ENCODE measurements around the gene ATP7B. TPM values are rescaled to one million over a fixed set of nuclear protein-coding genes. Genes with fewer than 3 reads are reported as not detected.

Gene ATP7B
- total and polyA plus RNA-seq, 2 experiments from 2014 or later = 3.9 to 14.4 TPM

DNA sequence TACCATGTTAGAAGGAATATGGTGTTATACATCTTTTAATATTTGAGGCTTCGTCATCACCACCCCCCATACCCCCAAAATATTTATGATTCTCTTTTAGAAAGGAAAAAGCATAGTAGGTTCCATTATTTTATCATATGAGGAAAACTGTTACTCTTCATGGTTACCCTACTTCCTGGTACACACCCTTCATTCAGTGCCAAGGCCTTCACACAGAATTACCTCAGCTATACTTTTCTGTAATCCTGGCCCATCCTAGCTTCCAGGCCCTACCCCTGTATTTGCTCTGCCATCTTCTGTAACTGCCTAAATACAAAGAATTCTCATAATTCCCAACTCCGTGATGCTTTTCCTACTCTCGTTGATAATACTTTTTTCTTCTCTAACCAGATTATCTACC lies 8.9 kb upstream of the ATP7B start:
- Histone ChIP-seq H3K4me3 (no peak overlapping the region), H3K4me1 (ENCODE audit: low read depth) (no peaks in the 10 kb centered on the region), H3K9me3 (ENCODE audit: low read depth) (no peaks in the 10 kb centered on the region), H3K27ac (no peak overlapping the region), H3K36me3 (peaks cover 19% of the 10 kb centered on the region), H3K27me3 (no peaks in the 10 kb centered on the region)
- TF ChIP-seq, protein P1, sequence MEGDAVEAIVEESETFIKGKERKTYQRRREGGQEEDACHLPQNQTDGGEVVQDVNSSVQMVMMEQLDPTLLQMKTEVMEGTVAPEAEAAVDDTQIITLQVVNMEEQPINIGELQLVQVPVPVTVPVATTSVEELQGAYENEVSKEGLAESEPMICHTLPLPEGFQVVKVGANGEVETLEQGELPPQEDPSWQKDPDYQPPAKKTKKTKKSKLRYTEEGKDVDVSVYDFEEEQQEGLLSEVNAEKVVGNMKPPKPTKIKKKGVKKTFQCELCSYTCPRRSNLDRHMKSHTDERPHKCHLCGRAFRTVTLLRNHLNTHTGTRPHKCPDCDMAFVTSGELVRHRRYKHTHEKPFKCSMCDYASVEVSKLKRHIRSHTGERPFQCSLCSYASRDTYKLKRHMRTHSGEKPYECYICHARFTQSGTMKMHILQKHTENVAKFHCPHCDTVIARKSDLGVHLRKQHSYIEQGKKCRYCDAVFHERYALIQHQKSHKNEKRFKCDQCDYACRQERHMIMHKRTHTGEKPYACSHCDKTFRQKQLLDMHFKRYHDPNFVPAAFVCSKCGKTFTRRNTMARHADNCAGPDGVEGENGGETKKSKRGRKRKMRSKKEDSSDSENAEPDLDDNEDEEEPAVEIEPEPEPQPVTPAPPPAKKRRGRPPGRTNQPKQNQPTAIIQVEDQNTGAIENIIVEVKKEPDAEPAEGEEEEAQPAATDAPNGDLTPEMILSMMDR (IDR thresholded peaks at IDR 0.05; ENCODE audit: low read depth, low read length) = no peak
- no peak for DNase-seq (ENCODE audit: low read depth in 1 of 2, low spot score in 1 of 2)

DNA sequence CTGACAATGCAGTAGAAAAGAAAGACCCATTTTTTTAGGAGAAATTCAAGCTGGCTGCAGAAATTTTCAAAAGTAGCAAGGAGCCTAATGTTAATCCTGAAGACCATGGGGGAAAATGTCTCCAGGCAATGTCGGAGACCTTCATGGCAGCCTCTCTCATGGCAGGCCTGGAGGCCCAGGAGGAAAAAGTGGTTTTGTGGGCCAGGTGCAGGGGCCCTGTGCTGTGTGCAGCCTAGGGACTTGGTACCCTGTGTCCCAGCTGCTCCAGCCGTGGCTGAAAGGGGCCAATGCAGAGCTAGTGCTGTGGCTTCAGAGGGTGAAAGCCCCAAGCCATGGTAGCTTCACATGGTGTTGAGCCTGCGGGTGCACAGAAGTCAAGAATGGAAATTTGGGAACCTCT lies 5.0 kb upstream of the ATP7B start:
- Histone ChIP-seq H3K36me3 (peaks cover 4% of the 10 kb centered on the region), H3K27ac (no peak overlapping the region), H3K4me3 (no peak overlapping the region), H3K4me1 (ENCODE audit: low read depth) (peaks cover 3% of the 10 kb centered on the region), H3K9me3 (ENCODE audit: low read depth) (no peaks in the 10 kb centered on the region), H3K27me3 (no peaks in the 10 kb centered on the region)
- TF ChIP-seq, protein P1 (IDR thresholded peaks at IDR 0.05; ENCODE audit: low read depth, low read length) = no peak
- DNase-seq (ENCODE audit: low read depth in 1 of 2, low spot score in 1 of 2) = no peak

DNA sequence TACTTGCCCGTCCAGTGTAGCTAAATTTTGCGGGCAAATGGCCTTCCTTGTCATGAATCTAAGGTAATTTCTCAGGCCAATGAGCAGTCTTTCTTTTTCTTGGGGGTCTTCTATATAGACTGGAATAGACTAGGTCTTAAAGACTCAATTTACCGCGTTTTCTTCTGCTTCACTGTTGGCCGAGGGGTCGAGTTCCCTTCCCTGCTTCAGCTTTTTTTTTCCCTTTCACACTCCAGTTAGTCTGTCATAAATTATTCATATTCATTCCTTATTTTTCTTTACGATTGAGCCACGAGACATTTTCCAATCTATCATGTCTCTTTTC lies 1.2 kb upstream of the ATP7B start:
- Histone ChIP-seq H3K27me3 (peaks cover 14% of the 10 kb centered on the region), H3K36me3 (no peaks in the 10 kb centered on the region), H3K4me3 (peak overlapping the region; percentile 83), H3K9me3 (ENCODE audit: low read depth) (no peaks in the 10 kb centered on the region), H3K4me1 (ENCODE audit: low read depth) (peaks cover 3% of the 10 kb centered on the region), H3K27ac (peak overlapping the region; percentile 92)
- TF ChIP-seq, protein P1 (IDR thresholded peaks at IDR 0.05; ENCODE audit: low read depth, low read length) = no peak
- no peak for DNase-seq (ENCODE audit: low read depth in 1 of 2, low spot score in 1 of 2)

DNA sequence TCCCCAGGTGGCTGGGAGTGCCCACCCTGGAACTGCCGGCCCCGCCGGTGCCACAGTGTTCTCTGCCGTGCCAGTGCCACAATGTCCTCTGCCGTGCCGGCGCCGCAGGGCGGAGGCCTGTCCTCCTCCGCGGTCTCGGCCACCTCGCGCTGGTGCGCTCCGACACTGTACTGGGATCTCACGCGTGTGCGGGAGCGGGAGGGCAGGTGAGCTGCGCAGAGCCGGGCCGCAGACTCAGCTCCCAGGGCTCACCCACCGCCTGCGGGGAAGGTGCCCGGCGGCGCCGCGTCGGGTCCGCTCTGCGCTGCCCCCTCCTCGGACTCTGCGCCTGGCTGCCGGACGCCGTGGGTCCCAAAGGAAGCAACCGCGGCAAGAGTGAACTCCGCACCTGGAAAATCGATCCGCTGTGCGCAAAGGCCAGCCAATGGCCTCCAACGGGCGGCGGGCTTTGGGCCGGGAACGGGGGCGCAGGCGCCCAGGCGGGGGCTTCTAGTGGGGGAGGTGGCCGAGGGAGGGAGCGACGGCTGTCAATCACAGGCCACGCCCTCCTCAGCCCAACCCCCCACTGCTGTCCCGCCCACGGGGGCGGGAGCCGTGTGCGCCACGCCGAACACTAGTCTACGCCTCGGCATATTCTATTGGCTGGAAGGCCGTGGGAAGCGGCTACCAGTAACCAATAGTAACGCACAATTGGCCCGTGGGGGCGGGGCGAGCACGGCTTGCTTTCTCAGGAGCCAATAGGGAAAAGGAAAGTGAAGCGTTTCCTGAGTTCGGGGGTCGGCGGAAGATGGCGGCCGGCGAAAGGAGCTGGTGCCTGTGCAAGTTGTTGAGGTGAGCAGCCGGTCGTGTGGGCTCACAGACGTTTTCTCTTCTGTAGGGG lies 622 bp upstream of the ATP7B start, which contains the start of gene ALG11:
Gene ALG11 (plus strand): TSS at position 767 of the 880 bp plus-strand sequence. CDS start 21 bp downstream, at position 788.
- Histone ChIP-seq H3K36me3 (no peaks in the 10 kb centered on the region), H3K4me1 (ENCODE audit: low read depth) (peaks cover 3% of the 10 kb centered on the region)

DNA sequence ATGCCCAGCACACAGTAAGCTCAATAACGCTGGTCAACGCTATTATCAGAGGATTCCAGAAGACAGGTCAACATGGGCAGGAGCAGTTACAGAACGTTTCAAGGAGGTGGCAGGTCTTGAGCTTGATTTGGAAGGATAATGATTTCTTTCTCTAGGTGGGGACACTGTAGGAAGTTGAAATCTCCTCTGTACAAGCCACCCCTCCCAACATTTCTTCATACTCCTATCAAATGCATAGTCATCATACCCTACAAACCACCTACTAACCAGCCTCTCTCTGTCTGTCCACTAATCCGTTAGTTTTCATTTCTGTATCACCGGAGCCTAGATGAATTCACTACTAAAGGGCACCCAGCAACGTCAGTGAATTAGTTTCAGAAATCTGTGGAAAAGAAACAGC lies 1.3 kb downstream of the ATP7B start:
- Histone ChIP-seq H3K36me3 (no peaks in the 10 kb centered on the region), H3K27ac (no peak overlapping the region), H3K4me1 (ENCODE audit: low read depth) (peaks cover 3% of the 10 kb centered on the region), H3K9me3 (ENCODE audit: low read depth) (no peaks in the 10 kb centered on the region), H3K4me3 (no peak overlapping the region), H3K27me3 (peaks cover 14% of the 10 kb centered on the region)
- DNase-seq (ENCODE audit: low read depth in 1 of 2, low spot score in 1 of 2) = no peak
- TF ChIP-seq, protein P1 (IDR thresholded peaks at IDR 0.05; ENCODE audit: low read depth, low read length) = no peak

More for the DNA sequence above, 622 bp upstream of the ATP7B start, which contains the start of gene ALG11:
- H3K27ac ChIP-seq = peak within 1 kb of the TSS; percentile 92
- DNase-seq (ENCODE audit: low read depth in 1 of 2, low spot score in 1 of 2) = peak; percentile 99
- H3K4me3 ChIP-seq = peak within 1 kb of the TSS; percentile 83
- H3K9me3 ChIP-seq (ENCODE audit: low read depth) = no peaks in the 10 kb centered on the region
- TF ChIP-seq, protein P1 (IDR thresholded peaks at IDR 0.05; ENCODE audit: low read depth, low read length) = no peak
- H3K27me3 ChIP-seq = peaks cover 14% of the 10 kb centered on the region
